WERI-Rb-1 (cell line): ENCODE data around the gene SATB2.

Source experiments
- DNase-seq: peaks from one replicate; pipeline ENCODE4 v3.0.0-alpha.2; 2020
- H3K27ac ChIP-seq: fragments of 250-450 bp; sonication (Bioruptor Pico); 2 replicates; pipeline ENCODE4 v1.5.1; 2020; ENCODE audit warnings: mild to moderate bottlenecking, moderate library complexity
- H3K27me3 ChIP-seq: fragments of 250-450 bp; sonication (Bioruptor Pico); 2 replicates; pipeline ENCODE4 v1.5.1; 2021; ENCODE audit warnings: mild to moderate bottlenecking, low read depth, moderate library complexity; ENCODE audit not compliant: insufficient read depth, severe bottlenecking
- H3K36me3 ChIP-seq: fragments of 250-450 bp; sonication (Bioruptor Pico); 2 replicates; pipeline ENCODE4 v1.5.1; 2020; ENCODE audit warnings: mild to moderate bottlenecking, moderate library complexity
- H3K4me3 ChIP-seq: 2 replicates; pipeline ENCODE4 v1.5.1; 2011; ENCODE audit warnings: low read depth, mild to moderate bottlenecking, control low read depth, low read length
- H3K9me3 ChIP-seq: fragments of 250-450 bp; sonication (Bioruptor Pico); 2 replicates; pipeline ENCODE4 v1.5.1; 2021; ENCODE audit warnings: mild to moderate bottlenecking, moderate library complexity; ENCODE audit not compliant: severe bottlenecking
- TF ChIP-seq, protein P1 (sequence below): IDR thresholded peaks from 2 replicates; pipeline ENCODE4 v1.5.1; 2011; ENCODE audit warnings: low read depth, mild to moderate bottlenecking, control low read depth, inconsistent platforms, low read length

The SATB2 gene

DNA sequence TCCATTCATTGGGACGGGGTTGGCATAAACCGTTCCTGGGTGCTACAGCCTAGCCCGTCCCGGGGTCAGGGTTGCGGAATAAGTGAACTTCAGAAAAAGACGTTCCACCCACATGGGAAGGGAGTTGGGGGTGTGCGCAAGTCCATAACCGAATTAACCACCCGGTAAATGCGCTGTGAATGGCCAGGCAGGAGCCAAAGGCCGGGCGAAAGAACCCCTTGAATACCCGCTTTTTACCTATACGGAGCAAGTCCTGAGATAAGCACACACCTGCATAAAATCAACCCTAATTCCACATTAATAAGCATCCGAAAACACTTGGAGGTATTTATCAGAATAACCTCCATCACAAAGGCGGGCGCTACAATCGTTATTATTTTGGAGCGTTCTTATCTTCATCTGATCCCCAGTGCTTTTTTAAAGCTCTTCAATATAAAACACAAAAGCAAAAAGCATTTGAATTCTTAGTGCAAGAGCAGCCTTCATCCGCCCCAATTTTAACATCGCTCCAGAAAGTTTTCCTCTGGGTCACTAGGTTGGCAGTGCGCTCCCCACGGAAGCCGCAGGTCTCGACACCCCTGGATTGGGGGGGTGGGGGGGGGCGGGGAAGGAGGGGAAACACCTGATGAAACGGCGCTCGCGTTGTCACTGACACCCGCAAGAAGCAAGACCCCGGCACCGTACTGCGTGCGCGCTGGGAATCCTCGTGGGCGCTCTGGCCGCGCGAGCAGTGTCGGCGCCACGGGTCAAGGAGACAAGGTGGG lies 1.2 kb downstream of the SATB2 start:
- DNase-seq, result no peak
- Histone ChIP-seq H3K27me3 (peaks cover 6% of the 10 kb centered on the region), H3K27ac (peak overlapping the region; percentile 80)

DNA sequence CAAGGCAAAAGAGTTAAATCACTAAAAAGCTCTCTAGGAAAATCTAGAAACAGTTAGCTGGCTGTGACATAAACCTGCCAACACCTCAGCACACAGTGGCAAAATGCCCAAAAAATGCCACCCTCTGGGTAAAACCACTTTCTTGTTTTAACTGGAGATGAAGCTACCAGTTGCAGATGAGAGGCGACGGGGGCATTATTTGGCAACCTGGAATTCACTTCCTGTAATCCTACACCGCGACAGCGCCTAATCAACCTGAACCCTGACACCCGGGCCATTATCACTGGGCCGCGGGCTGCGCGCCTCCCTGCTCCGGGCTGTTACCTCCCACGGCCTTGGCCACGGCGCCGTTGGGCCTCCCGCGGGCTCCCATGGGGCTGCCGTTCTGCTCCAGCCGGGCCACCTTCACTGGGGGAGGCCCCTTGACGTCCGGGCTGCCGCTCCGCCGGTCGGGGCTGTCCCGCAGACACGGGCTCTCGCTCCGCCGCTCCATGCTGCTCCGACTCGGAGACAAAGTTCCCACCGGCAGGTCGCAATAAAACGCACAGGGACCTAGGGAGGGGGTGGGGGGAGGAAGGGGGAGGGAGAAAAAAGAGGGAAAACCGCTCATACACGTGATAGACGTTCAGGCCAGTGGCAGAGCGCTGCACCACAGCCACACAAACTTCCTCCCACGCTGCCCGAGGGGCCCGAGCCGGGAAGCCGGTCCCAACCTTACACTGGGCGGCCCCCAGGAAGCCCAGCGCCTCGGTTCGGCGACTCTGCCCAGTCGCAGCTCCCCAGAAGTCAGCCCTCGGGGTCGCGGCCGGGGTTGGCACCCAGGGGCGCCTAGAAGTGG lies 2.0 kb downstream of the SATB2 start:
- Histone ChIP-seq H3K27ac (peak overlapping the region; percentile 74), H3K27me3 (peaks cover 6% of the 10 kb centered on the region), H3K9me3 (no peaks in the 10 kb centered on the region), H3K36me3 (no peaks in the 10 kb centered on the region), H3K4me3 (peak overlapping the region; percentile 90)
- TF ChIP-seq, protein P1, sequence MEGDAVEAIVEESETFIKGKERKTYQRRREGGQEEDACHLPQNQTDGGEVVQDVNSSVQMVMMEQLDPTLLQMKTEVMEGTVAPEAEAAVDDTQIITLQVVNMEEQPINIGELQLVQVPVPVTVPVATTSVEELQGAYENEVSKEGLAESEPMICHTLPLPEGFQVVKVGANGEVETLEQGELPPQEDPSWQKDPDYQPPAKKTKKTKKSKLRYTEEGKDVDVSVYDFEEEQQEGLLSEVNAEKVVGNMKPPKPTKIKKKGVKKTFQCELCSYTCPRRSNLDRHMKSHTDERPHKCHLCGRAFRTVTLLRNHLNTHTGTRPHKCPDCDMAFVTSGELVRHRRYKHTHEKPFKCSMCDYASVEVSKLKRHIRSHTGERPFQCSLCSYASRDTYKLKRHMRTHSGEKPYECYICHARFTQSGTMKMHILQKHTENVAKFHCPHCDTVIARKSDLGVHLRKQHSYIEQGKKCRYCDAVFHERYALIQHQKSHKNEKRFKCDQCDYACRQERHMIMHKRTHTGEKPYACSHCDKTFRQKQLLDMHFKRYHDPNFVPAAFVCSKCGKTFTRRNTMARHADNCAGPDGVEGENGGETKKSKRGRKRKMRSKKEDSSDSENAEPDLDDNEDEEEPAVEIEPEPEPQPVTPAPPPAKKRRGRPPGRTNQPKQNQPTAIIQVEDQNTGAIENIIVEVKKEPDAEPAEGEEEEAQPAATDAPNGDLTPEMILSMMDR, result no peak
- peak; percentile 66 for DNase-seq

More for the DNA sequence above, 1.2 kb downstream of the SATB2 start:
- Histone ChIP-seq H3K9me3 (no peaks in the 10 kb centered on the region), H3K36me3 (no peaks in the 10 kb centered on the region), H3K4me3 (peak overlapping the region; percentile 90)
- TF ChIP-seq, protein P1, result no peak

DNA sequence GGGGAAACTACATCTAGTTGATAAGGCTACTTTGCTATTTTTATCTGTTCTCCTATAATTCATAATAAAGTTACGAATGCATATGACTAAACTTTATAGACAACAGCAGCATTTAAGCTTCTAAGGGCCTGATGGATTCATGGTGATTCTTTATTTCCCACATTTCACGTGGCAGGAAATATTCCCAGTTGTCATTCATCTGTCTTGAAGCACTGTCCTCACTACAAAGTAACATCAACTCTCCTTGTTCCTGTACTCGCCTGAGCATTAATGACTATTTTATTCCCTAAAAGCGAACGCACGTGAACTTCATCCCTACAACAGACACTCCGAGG lies 2.6 kb downstream of the SATB2 start:
- no peak for DNase-seq
- Histone ChIP-seq H3K4me3 (peak overlapping the region; percentile 90), H3K9me3 (no peaks in the 10 kb centered on the region), H3K27me3 (peaks cover 2% of the 10 kb centered on the region), H3K27ac (peak overlapping the region; percentile 74), H3K36me3 (no peaks in the 10 kb centered on the region)
- TF ChIP-seq, protein P1, result no peak

DNA sequence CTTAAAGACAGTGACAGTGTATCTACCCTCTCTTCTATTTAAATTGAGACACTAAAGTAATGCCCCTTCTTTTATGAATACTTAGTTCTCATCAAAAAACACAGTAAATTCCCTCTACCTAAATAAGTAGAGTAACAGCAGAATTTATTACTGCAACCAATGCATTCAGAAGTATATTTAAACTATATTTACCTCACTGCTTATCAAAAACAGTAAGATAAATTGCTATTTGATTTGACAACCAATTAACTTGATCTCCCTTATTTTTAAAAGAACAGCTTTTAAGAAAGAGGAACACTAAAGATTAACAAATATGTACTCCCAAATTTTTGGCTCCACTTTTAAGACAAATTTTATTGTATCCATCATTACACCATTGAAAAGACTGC lies 4.8 kb downstream of the SATB2 start:
- H3K27me3 ChIP-seq, result peaks cover 2% of the 10 kb centered on the region
- no peak overlapping the region for H3K4me3 ChIP-seq
- no peaks in the 10 kb centered on the region for H3K9me3 ChIP-seq
- H3K27ac ChIP-seq, result no peak overlapping the region
- no peaks in the 10 kb centered on the region for H3K36me3 ChIP-seq
- DNase-seq, result no peak
- TF ChIP-seq, protein P1, result no peak

DNA sequence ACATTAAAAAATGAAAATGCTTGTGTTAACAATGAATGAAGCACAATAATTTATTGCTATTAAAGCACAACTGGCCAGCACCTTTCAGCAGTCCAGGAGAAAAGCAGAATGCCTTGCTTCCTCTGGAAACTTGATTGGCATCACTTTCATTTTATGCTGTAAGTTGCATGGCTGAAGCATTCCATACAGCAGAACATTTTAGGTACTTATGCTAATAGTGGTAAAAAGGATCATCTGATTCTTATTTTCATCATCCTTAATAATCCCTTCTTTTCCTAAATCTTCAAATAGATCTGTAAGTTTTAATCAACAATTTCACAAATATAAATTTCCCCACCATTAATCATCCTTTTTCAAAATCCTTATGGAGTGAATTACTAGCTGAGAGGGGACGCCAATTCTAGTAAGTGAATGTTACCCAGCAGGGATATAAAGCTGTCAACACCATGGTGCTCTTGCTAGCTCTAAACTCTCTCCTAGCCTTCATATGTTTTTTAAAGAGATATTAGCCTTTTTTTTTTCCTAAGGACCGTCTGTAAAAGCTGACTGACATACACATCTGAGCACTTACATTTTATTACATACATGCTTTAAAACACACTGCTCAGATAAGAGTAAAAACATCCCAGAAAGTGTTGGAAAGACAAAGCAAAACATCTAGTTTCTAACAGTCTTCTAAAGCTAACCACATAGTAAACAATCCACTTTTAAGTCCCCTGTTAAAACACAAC lies 5.3 kb downstream of the SATB2 start:
- no peak for DNase-seq
- Histone ChIP-seq H3K27me3 (peaks cover 2% of the 10 kb centered on the region), H3K36me3 (no peaks in the 10 kb centered on the region), H3K9me3 (no peaks in the 10 kb centered on the region), H3K4me3 (no peak overlapping the region), H3K27ac (no peak overlapping the region)
- TF ChIP-seq, protein P1, result no peak
